IMR-90 (cell line): ENCODE measurements around the gene DYNLT2B. TPM values are rescaled to one million over a fixed set of nuclear protein-coding genes. Genes with fewer than 3 reads are reported as not detected.

Source experiments
- ATAC-seq: fragments of 200-7000 bp; cut with Tn5 transposase; 2 replicates; pipeline ENCODE4 v1.9.1; 2020; ENCODE audit warnings: low read depth, mild to moderate bottlenecking, moderate library complexity
- BruUV-seq: library from RNA; stranded (reverse); fragments of 400-500 nt; replicated peaks from 2 replicates; lab custom pipeline; 2021; lab: Mats Ljungman, UMichigan
- CTCF ChIA-PET: fragments of 300-600 bp; formaldehyde crosslinking; extraction: SDS; loops from one replicate; lab custom pipeline; 2021; ENCODE audit warnings: antibody characterized with exemption; lab: Yijun Ruan, JAX
- POLR2A ChIA-PET: fragments of 300-600 bp; sonication (Branson Sonifier 250); formaldehyde crosslinking; loops from one replicate; lab custom pipeline; 2022; ENCODE audit warnings: antibody characterized with exemption; ENCODE audit not compliant: unreplicated experiment; lab: Charles Lee
- DNase-seq: peaks from one replicate; pipeline ENCODE4 v3.0.0; 2013
- H2AFZ ChIP-seq: replicated peaks from 2 replicates; pipeline ENCODE3; 2013; ENCODE audit warnings: low read length, mild to moderate bottlenecking; ENCODE audit not compliant: poor library complexity
- H2AK5ac ChIP-seq: 2 replicates; pipeline ENCODE4 v1.6.1; 2013; ENCODE audit warnings: low read depth, low read length, inconsistent platforms
- H2AK9ac ChIP-seq: replicated peaks from 2 replicates; pipeline ENCODE3; 2013; ENCODE audit warnings: mild to moderate bottlenecking, low read depth, low read length, moderate library complexity; ENCODE audit not compliant: poor library complexity
- H2BK120ac ChIP-seq: 2 replicates; pipeline ENCODE4 v1.6.1; 2013; ENCODE audit warnings: low read depth, low read length, inconsistent platforms
- H2BK15ac ChIP-seq: 3 replicates; pipeline ENCODE4 v1.6.1; 2013; ENCODE audit warnings: low read depth, low read length, inconsistent platforms
- H2BK20ac ChIP-seq: 2 replicates; pipeline ENCODE4 v1.6.1; 2013; ENCODE audit warnings: low read depth, mild to moderate bottlenecking, inconsistent platforms, low read length, moderate library complexity
- H2BK5ac ChIP-seq: 2 replicates; pipeline ENCODE4 v1.6.1; 2013; ENCODE audit warnings: mild to moderate bottlenecking, low read depth, low read length, inconsistent platforms; ENCODE audit not compliant: poor library complexity, severe bottlenecking
- H3K14ac ChIP-seq: replicated peaks from 2 replicates; pipeline ENCODE4 v1.6.1; 2013; ENCODE audit warnings: low read depth, low read length, inconsistent platforms
- H3K18ac ChIP-seq: 2 replicates; pipeline ENCODE4 v1.6.1; 2013; ENCODE audit warnings: low read depth, low read length, control low read depth
- H3K23ac ChIP-seq: 2 replicates; pipeline ENCODE4 v1.6.1; 2013; ENCODE audit warnings: low read depth, low read length, inconsistent platforms
- H3K27ac ChIP-seq: 2 replicates; pipeline ENCODE4 v1.5.1; 2013; ENCODE audit warnings: mild to moderate bottlenecking, control low read depth, low read length; ENCODE audit not compliant: insufficient read depth
- H3K27me3 ChIP-seq: 2 replicates; pipeline ENCODE4 v1.6.1; 2013; ENCODE audit warnings: low read length; ENCODE audit not compliant: control insufficient read depth, insufficient read depth
- H3K36me3 ChIP-seq: 2 replicates; pipeline ENCODE4 v1.6.1; 2013; ENCODE audit warnings: low read length, mixed read lengths; ENCODE audit not compliant: control insufficient read depth, insufficient read depth
- H3K4ac ChIP-seq: 2 replicates; pipeline ENCODE4 v1.6.1; 2013; ENCODE audit warnings: low read depth, low read length, inconsistent platforms
- H3K4me1 ChIP-seq: 2 replicates; pipeline ENCODE4 v1.6.1; 2013; ENCODE audit warnings: low read length, mixed read lengths; ENCODE audit not compliant: control insufficient read depth, insufficient read depth
- H3K4me2 ChIP-seq: 2 replicates; pipeline ENCODE4 v1.6.1; 2013; ENCODE audit warnings: low read depth, mild to moderate bottlenecking, control low read depth, low read length, moderate library complexity
- H3K4me3 ChIP-seq: 2 replicates; pipeline ENCODE4 v1.5.1; 2013; ENCODE audit warnings: low read depth, mild to moderate bottlenecking, control low read depth, low read length, moderate library complexity; ENCODE audit not compliant: insufficient read depth
- H3K56ac ChIP-seq: 2 replicates; pipeline ENCODE4 v1.6.1; 2013; ENCODE audit warnings: low read length, inconsistent platforms; ENCODE audit not compliant: insufficient read depth; ENCODE audit errors: extremely low read depth
- H3K79me1 ChIP-seq, 2 experiments: 2 replicates each; pipeline ENCODE4 v1.6.1; 2013; ENCODE audit warnings: low read length in 2 of 2, inconsistent platforms in 1 of 2, low read depth in 1 of 2
- H3K9ac ChIP-seq: 2 replicates; pipeline ENCODE4 v1.6.1; 2013; ENCODE audit warnings: low read depth, low read length, control low read depth
- H3K9me1 ChIP-seq: 2 replicates; pipeline ENCODE4 v1.6.1; 2013; ENCODE audit warnings: low read length, inconsistent platforms; ENCODE audit not compliant: insufficient read depth
- H3K9me3 ChIP-seq: 2 replicates; pipeline ENCODE4 v1.6.1; 2013; ENCODE audit warnings: low read length; ENCODE audit not compliant: control insufficient read depth, insufficient read depth
- H4K20me1 ChIP-seq: 2 replicates; pipeline ENCODE4 v1.6.1; 2013; ENCODE audit warnings: low read length, inconsistent platforms; ENCODE audit not compliant: insufficient read depth
- H4K5ac ChIP-seq: 2 replicates; pipeline ENCODE4 v1.6.1; 2013; ENCODE audit warnings: mild to moderate bottlenecking, low read depth, low read length, control low read depth
- H4K8ac ChIP-seq, 2 experiments: 2 replicates each; pipeline ENCODE4 v1.6.1; 2013; ENCODE audit warnings: low read depth in 2 of 2, low read length in 2 of 2, control low read depth in 1 of 2, inconsistent platforms in 1 of 2
- H4K91ac ChIP-seq: 2 replicates; pipeline ENCODE4 v1.6.1; 2013; ENCODE audit warnings: low read depth, low read length, inconsistent platforms; ENCODE audit not compliant: insufficient read depth
- BHLHE40 ChIP-seq: fragments of 150-350 bp; IDR thresholded peaks from 2 replicates; pipeline ENCODE4 v1.6.1; 2016; ENCODE audit warnings: mild to moderate bottlenecking, low read depth, low read length
- CEBPB ChIP-seq: IDR thresholded peaks from 2 replicates; pipeline ENCODE4 v1.6.1; 2012; ENCODE audit warnings: low read depth, low read length, improper control_type of control experiment
- CHD1 ChIP-seq: IDR thresholded peaks from 2 replicates; pipeline ENCODE4 v1.6.1; 2012; ENCODE audit warnings: low read depth, low read length, improper control_type of control experiment
- FOS ChIP-seq: fragments of 150-350 bp; IDR thresholded peaks from 2 replicates; pipeline ENCODE4 v1.6.1; 2016; ENCODE audit warnings: low read depth, low read length
- MAFK ChIP-seq: IDR thresholded peaks from 2 replicates; pipeline ENCODE4 v1.6.1; 2012; ENCODE audit warnings: low read depth, low read length, improper control_type of control experiment
- MAZ ChIP-seq: IDR thresholded peaks from 2 replicates; pipeline ENCODE4 v1.6.1; 2012; ENCODE audit warnings: low read depth, mild to moderate bottlenecking, low read length, improper control_type of control experiment, moderate library complexity, borderline replicate concordance
- NFE2L2 ChIP-seq: fragments of 150-350 bp; IDR thresholded peaks from 2 replicates; pipeline ENCODE4 v1.6.1; 2016; ENCODE audit warnings: low read depth, mild to moderate bottlenecking, low read length
- SMC3 ChIP-seq: fragments of 150-350 bp; IDR thresholded peaks from 2 replicates; pipeline ENCODE4 v1.6.1; 2016; ENCODE audit warnings: low read depth, mild to moderate bottlenecking, antibody characterized with exemption, low read length, moderate library complexity
- USF2 ChIP-seq: fragments of 150-350 bp; IDR thresholded peaks from 2 replicates; pipeline ENCODE4 v1.6.1; 2017; ENCODE audit warnings: mild to moderate bottlenecking, antibody characterized with exemption, low read length, low read depth
- WGBS, 2 experiments: methylation state at CpG; one replicate each; pipeline versions ENCODE4 v1.1.5 to v1.1.7; 2013; ENCODE audit warnings: missing lambda C conversion rate in 2 of 2; ENCODE audit not compliant: insufficient read length in 1 of 2; ENCODE audit errors: extremely low coverage in 2 of 2; 5-methylcytosine and 5-hydroxymethylcytosine counted together
- dilution Hi-C: fragments of 300-500 bp; cut with HindIII; formaldehyde crosslinking; loops from one replicate; pipeline ENCODE4 v1.14.3; 2018; ENCODE audit warnings: low sequenced_read_pairs; ENCODE audit not compliant: unreplicated experiment
- in situ Hi-C: fragments of 300-500 bp; cut with MboI; formaldehyde crosslinking; loops from 3 replicates; pipeline ENCODE4 v1.14.3; 2019; ENCODE audit warnings: low sequenced_read_pairs, inconsistent platforms, mixed read lengths
- intact Hi-C: fragments of 100-400 bp; cut with micrococcal nuclease; formaldehyde crosslinking; loops from 2 replicates; pipeline ENCODE4 v1.10.0; 2022
- polyA plus RNA-seq, 3 experiments: library from polyadenylated mRNA; depleted of rRNA; stranded (reverse); fragments of >200 nt; gene quantifications; 2 replicates each; pipeline ENCODE4 v1.2.3, GENCODE V29; 2012; ENCODE audit warnings: low replicate concordance in 1 of 3
- total RNA-seq: library from RNA; depleted of rRNA; stranded (reverse); fragments of >200 nt; gene quantifications from 2 replicates; pipeline ENCODE4 v1.2.3, GENCODE V29; 2012
- TF ChIP-seq, protein P1 (sequence below): conservative IDR thresholded peaks from 2 replicates; pipeline ENCODE4 v1.5.1; 2012; ENCODE audit warnings: mild to moderate bottlenecking, low read depth, low read length, improper control_type of control experiment

Gene DYNLT2B
- total and polyA plus RNA-seq, 2 of the 4 experiments (the other 2 are of a cell fraction) = 2.2 to 6.0 TPM

DNA sequence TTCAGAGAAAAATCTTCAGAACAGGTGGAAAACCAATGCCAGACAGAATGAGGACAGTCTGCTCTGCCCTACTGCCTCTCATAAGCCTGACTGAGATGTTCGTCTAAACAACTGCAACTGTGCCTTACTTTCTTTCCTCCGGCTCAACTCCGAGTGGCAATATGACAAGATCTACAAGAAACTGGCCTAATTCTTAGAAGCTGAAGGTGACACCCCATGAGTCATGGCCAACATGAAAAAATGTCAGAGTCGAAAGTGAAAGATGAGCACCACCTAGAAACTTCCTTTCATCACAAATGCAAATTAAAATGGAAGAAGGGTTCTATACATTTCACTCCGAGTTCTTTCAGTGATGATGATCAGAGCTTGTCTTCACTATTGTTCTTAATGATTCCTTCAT, 43.5 kb downstream of the DYNLT2B start:
- ChIA-PET POLR2A (no interaction called here), CTCF (no interaction called here)
- BruUV-seq = no TSS peak
- Histone ChIP-seq H3K18ac (no peak overlapping the region), H3K23ac (no peak overlapping the region), H4K8ac (no peak overlapping the region), H3K14ac (no peak overlapping the region), H4K5ac (no peak overlapping the region), H3K9ac (no peak overlapping the region), H3K36me3 (peaks cover 16% of the 10 kb centered on the region), H4K20me1 (peaks cover 30% of the 10 kb centered on the region), H3K79me1 (peaks cover 35 to 72% of the 10 kb centered on the region in 2 experiments), H3K4me2 (no peak overlapping the region), H4K91ac (no peak overlapping the region), H3K56ac (no peak overlapping the region), H3K4me3 (no peak overlapping the region), H3K27me3 (no peaks in the 10 kb centered on the region), H3K4me1 (peaks cover 2% of the 10 kb centered on the region), H3K27ac (no peak overlapping the region), H2BK5ac (no peak overlapping the region), H3K9me1 (peaks cover 11% of the 10 kb centered on the region; the same call in 1 of the 2 replicates), H3K4ac (no peak overlapping the region), H2AFZ (no peak overlapping the region), H2AK5ac (no peak overlapping the region), H3K9me3 (no peaks in the 10 kb centered on the region), H2BK120ac (no peak overlapping the region), H2AK9ac (no peak overlapping the region), H2BK20ac (no peak overlapping the region), H2BK15ac (no peak overlapping the region)
- intact Hi-C loops = no loop called here
- in situ Hi-C loops = no loop called here
- dilution Hi-C loops = no loop called here
- TF ChIP-seq FOS (no peak), MAFK (no peak), MAZ (no peak), SMC3 (no peak), BHLHE40 (no peak), CHD1 (no peak), NFE2L2 (no peak), CEBPB (no peak), USF2 (no peak)
- TF ChIP-seq, protein P1, sequence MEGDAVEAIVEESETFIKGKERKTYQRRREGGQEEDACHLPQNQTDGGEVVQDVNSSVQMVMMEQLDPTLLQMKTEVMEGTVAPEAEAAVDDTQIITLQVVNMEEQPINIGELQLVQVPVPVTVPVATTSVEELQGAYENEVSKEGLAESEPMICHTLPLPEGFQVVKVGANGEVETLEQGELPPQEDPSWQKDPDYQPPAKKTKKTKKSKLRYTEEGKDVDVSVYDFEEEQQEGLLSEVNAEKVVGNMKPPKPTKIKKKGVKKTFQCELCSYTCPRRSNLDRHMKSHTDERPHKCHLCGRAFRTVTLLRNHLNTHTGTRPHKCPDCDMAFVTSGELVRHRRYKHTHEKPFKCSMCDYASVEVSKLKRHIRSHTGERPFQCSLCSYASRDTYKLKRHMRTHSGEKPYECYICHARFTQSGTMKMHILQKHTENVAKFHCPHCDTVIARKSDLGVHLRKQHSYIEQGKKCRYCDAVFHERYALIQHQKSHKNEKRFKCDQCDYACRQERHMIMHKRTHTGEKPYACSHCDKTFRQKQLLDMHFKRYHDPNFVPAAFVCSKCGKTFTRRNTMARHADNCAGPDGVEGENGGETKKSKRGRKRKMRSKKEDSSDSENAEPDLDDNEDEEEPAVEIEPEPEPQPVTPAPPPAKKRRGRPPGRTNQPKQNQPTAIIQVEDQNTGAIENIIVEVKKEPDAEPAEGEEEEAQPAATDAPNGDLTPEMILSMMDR = no peak
- 93% methylated on average over 3 of the region's 5 CpGs; no CpG with 5 or more reads in 1 of the 2 experiments for WGBS, 2 experiments
- DNase-seq (peak; percentile 19), ATAC-seq (no peak)
